Left ventricle myocardium inferior (tissue), 1 donor: ENCODE results near the gene PARD3B. TPM values are rescaled to one million over a fixed set of nuclear protein-coding genes. Genes with fewer than 3 reads are reported as not detected.
A peak's percentile ranks its signal among the peaks of the same experiment; 100 is the strongest.

Experiments used
- DNase-seq: peaks from one replicate; pipeline ENCODE4 v3.0.0-alpha.2; 2020
- H3K27ac ChIP-seq: fragments of 200-600 bp; replicated peaks from 2 replicates; pipeline ENCODE4 v1.8.0; 2021
- H3K27me3 ChIP-seq: fragments of 200-600 bp; 2 replicates; pipeline ENCODE4 v1.8.0; 2021; ENCODE audit warnings: low read depth
- H3K36me3 ChIP-seq: fragments of 200-600 bp; 2 replicates; pipeline ENCODE4 v1.8.0; 2021
- H3K4me1 ChIP-seq: fragments of 200-600 bp; 2 replicates; pipeline ENCODE4 v1.8.0; 2021
- H3K4me3 ChIP-seq: fragments of 200-600 bp; 2 replicates; pipeline ENCODE4 v1.8.0; 2021; ENCODE audit warnings: mild to moderate bottlenecking, moderate library complexity
- H3K9me3 ChIP-seq: fragments of 200-600 bp; replicated peaks from 2 replicates; pipeline ENCODE4 v1.8.0; 2021
- CTCF ChIP-seq: fragments of 200-600 bp; IDR thresholded peaks from 2 replicates; pipeline ENCODE4 v1.8.0; 2021; ENCODE audit warnings: antibody characterized with exemption, mild to moderate bottlenecking, borderline replicate concordance
- intact Hi-C: fragments of 100-400 bp; cut with micrococcal nuclease; formaldehyde crosslinking; loops from one replicate; pipeline ENCODE4 v1.11.0; 2022
- total RNA-seq: library from RNA; stranded (reverse); fragmentation: NEBNext Ultra II Directional; extraction: Animal tissue kit (Norgen Biotek cat#: 25700); gene quantifications from one replicate; pipeline ENCODE4 v1.2.1, GENCODE V29; 2021
- donor health status: DM: no; HTN: yes; CAD: no; lungs with severe emphysema.

PARD3B gene
- total RNA-seq, 1 donor from 2014 or later: 9.1 TPM

GRCh38 chr2:205139822-205140463, 594.7 kb downstream of the PARD3B start:
- no peak for TF ChIP-seq CTCF
- H3K4me3 ChIP-seq: no peak overlapping the region
- no peaks in the 10 kb centered on the region for H3K27me3 ChIP-seq
- H3K4me1 ChIP-seq: peaks cover 5% of the 10 kb centered on the region
- no peak overlapping the region for H3K27ac ChIP-seq
- no peaks in the 10 kb centered on the region for H3K36me3 ChIP-seq
- intact Hi-C loops: no loop called here
- peak; percentile 16 for DNase-seq
- peaks cover 4% of the 10 kb centered on the region for H3K9me3 ChIP-seq

GRCh38 chr2:205141381-205141780, 596.1 kb downstream of the PARD3B start:
- no peak for TF ChIP-seq CTCF
- no peak for DNase-seq
- Histone ChIP-seq H3K9me3 (peaks cover 4% of the 10 kb centered on the region), H3K27me3 (no peaks in the 10 kb centered on the region), H3K4me1 (peaks cover 5% of the 10 kb centered on the region), H3K4me3 (no peak overlapping the region), H3K27ac (no peak overlapping the region), H3K36me3 (no peaks in the 10 kb centered on the region)
- intact Hi-C loops: no loop called here

- H3K4me3 ChIP-seq: no peak overlapping the region
- peaks cover 4% of the 10 kb centered on the region for H3K9me3 ChIP-seq
- no peaks in the 10 kb centered on the region for H3K36me3 ChIP-seq
- no peak for TF ChIP-seq CTCF
- DNase-seq: no peak
- intact Hi-C loops: no loop called here
- H3K27me3 ChIP-seq: no peaks in the 10 kb centered on the region
- H3K27ac ChIP-seq: no peak overlapping the region
- no peaks in the 10 kb centered on the region for H3K4me1 ChIP-seq
These were observed 600.6 kb downstream of the PARD3B start for GRCh38 chr2:205145888-205146287.

GRCh38 chr2:205148755-205149154, 603.5 kb downstream of the PARD3B start:
- Histone ChIP-seq H3K9me3 (peaks cover 4% of the 10 kb centered on the region), H3K4me1 (no peaks in the 10 kb centered on the region), H3K4me3 (no peak overlapping the region), H3K36me3 (no peaks in the 10 kb centered on the region), H3K27ac (no peak overlapping the region), H3K27me3 (no peaks in the 10 kb centered on the region)
- DNase-seq: no peak
- TF ChIP-seq CTCF: no peak
- intact Hi-C loops: no loop called here

- no peak for DNase-seq
- H3K4me3 ChIP-seq: no peak overlapping the region
- no peak overlapping the region for H3K27ac ChIP-seq
- TF ChIP-seq CTCF: no peak
- no peaks in the 10 kb centered on the region for H3K4me1 ChIP-seq
- no peaks in the 10 kb centered on the region for H3K27me3 ChIP-seq
- peaks cover 8% of the 10 kb centered on the region for H3K9me3 ChIP-seq
- intact Hi-C loops: no loop called here
- no peaks in the 10 kb centered on the region for H3K36me3 ChIP-seq
These were observed 611.2 kb downstream of the PARD3B start for GRCh38 chr2:205156457-205156856.
